ENCODE measurements around the gene OR9Q1.
"Not testable (repeated sequence)": the region's sequence is repeated elsewhere in the genome, so short reads cannot be mapped to it uniquely, and the experiment has no call there.

The OR9Q1 gene, protein sequence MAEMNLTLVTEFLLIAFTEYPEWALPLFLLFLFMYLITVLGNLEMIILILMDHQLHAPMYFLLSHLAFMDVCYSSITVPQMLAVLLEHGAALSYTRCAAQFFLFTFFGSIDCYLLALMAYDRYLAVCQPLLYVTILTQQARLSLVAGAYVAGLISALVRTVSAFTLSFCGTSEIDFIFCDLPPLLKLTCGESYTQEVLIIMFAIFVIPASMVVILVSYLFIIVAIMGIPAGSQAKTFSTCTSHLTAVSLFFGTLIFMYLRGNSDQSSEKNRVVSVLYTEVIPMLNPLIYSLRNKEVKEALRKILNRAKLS

DNA sequence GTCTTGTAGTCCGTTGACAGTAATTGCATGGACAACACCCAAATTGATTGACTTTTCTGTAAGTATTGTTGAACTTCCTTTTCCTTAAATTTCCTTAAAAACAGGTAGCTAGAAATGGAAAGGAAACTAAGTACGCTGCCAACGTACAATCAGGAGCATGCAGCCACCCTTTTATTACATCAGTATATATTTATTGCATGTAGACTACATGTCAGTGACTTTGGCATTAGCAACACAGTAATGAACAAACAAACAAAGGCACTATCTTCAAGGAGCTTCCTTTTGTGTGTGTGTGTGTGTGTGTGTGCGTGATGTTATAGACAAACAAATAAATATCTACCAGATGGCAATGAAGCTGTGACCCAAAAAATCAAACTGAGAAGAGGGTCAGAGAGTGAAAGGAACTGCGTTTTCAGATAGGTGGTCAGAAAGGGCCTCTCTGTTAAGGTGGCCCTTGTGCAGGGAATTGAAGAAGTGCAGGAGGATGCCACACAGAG, at the start of gene OR9Q1:
TSS of gene OR9Q1 (plus strand) at position 447 of the 497 bp plus-strand sequence. CDS start 155,564 bp downstream, outside the sequence.
- DNase-seq (ENCODE audit: low spot score) = no peak

DNA sequence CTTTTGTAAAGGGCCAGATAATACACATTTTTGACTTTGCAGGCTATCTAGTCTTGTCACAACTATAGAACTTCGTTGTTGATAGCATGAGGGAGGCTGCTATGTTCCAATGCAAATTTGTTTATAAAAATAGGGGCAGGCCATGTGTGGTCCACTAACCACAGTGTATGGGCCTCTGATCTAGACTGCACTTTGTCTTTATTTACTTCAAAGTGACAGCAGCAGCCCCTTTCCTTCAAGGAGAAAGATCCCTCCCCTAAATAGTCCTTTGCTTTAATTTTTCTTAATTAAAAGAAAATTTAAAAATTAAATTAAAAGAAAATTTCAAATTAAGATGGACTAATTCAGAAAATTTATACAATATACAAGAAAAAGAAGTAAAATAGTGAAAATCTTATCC, 49.5 kb upstream of the OR9Q1 start:
- DNase-seq (ENCODE audit: low spot score) = no peak

DNA sequence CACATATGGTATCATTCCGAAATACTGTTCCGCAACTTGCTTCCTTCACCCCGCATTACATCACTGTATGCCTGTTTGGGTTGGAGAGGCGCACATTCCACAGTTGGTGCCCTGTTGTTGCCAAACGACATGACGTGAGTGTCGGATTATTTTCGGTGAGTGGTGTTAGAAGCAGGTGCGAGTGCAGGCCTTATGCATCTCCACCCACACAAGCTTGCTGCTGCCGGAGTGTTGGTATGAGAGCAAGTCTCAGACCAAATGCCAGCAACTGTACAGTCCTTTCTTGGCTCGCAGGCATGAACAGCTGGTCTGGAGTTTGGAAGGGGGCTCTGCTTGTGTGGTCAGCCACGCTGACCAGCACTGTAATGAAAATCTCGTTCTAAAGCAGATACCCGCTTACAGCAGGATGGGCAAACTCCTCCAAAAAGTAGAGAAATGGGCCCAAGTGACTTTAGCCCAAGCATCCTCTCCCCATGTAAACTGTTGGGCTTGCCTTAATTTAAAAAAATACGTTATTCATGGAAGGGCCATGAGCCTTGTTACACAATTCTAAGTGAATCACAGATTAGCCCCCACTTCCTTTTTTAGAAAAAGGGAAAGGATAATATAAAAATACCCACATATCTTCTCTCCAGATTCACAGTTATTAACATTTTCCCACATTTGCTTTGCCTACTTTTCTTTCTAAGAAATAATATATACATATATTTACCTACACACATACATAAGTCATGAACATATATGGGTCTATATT, 48.7 kb upstream of the OR9Q1 start:
- no peak for DNase-seq (ENCODE audit: low spot score)

DNA sequence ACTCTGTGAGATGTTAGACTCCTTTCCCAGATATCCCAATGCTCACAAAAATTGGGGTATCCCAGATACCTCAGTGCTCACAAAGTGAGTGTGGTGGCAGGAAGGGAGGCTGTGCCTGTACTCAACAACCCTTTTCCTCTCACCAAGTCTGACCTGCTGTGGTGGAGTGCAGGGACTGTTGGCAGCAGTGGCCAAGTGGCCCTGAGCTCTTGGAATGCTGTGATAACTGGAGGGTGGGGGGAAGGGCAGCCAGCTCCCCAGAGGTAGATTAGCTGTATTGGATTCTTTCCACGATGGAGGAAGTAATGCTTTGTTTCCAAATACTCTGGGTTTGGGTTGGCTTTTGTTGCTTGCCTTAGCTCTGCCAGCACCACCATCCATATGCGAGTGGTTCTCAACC, 46.0 kb upstream of the OR9Q1 start:
- no peak for DNase-seq (ENCODE audit: low spot score)

DNA sequence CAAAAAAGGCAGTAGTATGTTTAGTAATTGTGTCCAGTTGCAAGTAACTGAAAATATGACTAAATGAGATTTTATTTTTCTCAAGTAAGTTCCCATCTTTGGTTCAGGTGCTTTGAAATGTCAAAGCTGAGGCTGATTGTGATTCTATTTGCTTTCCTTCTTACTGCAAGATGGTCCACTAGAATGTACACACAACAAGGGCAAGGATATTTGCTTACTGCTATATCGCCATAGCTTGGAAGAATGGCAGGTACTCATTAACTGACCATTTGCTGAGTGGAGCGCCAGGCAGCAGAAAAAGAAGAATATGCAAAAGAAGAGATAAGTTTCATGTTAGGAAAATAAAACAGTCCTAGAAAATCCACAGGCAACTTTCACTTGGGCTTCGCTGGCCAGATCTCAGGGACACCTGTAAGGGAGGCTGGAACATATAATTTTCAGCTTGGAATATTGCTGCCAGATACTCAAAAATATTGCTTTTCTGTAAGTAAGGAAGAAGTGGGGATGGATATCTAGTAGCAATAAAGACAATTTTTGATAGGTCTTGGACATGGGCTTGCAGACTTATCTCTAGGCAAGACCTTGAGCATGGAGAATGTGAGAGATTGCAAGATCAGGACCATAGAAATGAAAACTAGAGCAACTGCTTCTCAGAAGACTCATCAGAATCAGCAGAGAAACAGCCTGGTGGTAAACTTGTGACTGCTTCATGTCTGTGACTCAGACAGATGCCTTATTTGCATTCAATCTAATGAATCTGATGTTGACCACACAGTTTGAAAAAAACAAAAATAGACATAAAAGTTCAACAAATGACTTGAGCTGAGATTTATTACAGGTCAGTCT, 44.8 kb upstream of the OR9Q1 start:
- DNase-seq (ENCODE audit: low spot score) = no peak

DNA sequence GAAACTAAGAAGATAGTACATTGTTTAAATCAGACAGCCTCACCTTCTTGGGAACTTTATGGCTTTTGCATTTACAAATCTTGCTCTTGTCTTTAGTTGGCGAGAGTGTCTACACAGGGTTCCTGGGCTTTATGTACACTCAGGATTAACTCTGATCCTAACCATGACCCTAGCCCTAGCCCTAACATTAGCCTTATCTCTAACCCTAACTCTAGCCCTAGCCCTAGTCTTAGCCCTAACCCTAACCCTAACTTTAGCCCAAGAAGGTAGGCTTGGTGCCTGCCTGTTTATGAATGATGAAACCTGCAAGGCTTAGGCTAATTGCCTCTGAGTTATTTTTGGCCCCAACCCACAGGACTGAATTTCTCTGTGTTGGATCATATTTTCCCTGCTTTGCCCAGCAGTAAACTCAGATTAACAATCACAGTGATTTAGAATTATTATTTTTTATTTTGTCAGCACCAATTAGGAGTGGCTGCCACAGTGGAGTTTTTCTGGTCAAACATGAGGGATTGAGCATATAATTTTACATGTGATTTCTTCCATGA, 44.1 kb upstream of the OR9Q1 start:
- DNase-seq (ENCODE audit: low spot score) = no peak

DNA sequence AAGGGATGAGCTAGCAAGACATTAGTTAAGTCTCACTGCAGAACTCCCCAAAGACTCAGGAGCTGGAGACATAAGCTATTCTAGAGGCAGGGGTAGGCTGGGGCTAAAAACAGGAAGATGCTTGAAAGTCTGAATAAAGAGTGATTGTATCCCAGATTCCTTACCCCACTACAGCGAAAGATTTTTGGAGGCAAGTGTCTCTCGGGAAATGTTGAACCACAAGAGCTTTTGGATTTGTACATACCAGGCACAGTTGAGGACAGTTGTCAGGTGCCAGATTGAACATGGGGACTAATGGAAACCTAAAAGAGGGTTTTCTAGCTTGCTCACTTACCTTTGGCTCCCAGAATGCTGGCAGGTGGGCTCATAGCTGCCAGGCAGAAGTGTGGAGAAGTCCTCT, 43.5 kb upstream of the OR9Q1 start:
- DNase-seq (ENCODE audit: low spot score) = no peak

DNA sequence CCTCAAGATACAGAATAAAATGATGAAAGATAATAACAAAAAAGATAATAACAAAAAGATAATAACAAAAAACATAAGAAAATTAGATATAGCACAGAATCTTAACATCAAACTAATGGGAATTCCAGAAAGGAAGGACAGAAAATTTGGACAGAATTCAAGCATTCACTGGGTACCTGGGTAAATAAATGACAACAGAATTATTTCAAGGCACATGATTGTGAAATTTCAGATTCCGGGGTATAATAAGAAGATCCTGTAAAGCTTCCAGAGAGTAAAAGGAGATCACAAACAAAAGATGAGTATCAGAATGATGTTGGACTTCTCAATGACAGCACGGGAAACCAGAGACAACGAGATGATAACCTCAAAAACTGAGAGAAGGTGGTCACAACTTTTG, 42.1 kb upstream of the OR9Q1 start:
- no peak for DNase-seq (ENCODE audit: low spot score)

DNA sequence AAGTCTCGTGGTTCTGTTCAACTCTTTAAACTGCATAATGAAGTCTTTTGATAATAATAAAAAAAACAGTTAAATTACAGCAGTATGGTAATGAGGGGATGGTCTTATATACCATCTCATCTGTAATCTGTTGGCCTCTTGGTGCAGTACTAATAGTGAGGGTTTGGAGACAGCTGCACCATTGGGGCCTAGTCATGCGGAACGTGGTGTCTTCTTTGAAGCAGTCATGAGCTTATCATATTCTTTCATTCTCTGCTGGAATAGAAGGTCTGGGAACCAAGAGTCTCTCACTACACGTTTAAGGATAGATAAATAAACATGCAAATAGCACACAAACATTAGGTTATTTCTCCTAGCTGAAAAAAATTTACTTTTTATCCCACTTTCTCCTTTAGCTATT, 40.9 kb upstream of the OR9Q1 start:
- no peak for DNase-seq (ENCODE audit: low spot score)

DNA sequence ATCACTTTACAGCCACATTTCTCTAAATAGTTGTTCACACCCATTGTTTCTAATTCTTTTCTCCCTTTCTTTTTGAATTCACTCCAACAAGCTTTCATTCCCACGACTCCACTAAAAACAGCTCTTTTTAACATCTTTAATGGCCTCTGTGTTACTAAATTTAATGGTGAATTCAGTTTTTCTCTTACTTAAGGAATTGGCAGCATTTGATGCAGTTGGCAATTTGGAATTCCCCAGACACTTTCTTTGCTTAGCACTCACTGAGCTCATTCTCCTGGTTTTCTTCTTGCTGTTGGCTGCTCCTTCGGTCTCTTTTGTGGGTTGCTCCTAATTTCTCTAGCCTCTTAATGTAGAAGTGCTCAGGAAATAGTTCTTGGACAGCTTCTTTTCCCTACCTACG, 40.5 kb upstream of the OR9Q1 start:
- peak; percentile 41 for DNase-seq (ENCODE audit: low spot score)

DNA sequence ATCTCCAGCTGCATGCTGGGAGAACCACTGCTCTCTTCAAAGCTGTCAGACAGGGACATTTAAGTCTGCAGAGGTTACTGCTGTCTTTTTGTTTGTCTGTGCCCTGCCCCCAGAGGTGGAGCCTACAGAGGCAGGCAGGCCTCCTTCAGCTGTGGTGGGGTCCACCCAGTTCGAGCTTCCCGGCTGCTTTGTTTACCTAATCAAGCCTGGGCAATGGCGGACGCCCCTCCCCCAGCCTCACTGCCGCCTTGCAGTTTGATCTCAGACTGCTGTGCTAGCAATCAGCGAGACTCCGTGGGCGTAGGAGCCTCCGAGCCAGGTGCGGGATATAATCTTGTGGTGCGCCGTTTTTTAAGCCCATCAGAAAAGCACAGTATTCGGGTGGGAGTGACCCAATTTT, 24.2 kb upstream of the OR9Q1 start:
- not testable (repeated sequence) for DNase-seq (ENCODE audit: low spot score)

DNA sequence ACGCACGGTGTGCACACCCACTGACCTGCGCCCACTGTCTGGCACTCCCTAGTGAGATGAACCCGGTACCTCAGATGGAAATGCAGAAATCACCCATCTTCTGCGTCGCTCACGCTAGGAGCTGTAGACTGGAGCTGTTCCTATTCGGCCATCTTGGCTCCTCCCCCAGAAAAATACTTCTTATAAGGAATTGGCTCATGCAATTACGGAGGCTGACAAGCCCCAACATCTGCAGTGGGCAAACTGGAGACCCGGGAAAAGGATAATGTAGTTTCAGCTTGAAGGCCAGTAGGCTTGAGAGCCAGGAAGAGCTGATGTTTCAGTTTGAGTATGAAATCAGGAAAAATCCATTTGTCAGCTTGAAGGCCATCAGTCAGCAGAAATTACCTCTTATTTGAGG, 23.7 kb upstream of the OR9Q1 start:
- not testable (repeated sequence) for DNase-seq (ENCODE audit: low spot score)

DNA sequence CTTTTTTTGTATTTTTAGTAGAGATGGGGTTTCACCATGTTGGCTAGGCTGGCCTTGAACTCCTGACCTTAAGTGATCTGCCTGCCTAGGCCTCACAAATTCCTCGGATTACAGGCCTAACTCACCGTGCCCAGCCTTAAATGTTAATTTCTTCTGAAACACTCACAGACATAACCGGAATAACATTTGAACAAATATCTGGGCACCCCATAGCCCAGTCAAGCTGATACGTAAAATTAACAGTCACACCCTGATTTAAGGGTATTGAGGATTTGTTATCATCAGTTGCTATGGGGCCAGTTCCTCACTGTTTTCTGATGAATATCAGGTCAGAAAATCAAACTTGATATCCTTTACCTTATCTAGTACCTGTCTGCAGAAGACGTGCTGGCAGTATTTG, 23.0 kb upstream of the OR9Q1 start:
- DNase-seq (ENCODE audit: low spot score) = no peak

DNA sequence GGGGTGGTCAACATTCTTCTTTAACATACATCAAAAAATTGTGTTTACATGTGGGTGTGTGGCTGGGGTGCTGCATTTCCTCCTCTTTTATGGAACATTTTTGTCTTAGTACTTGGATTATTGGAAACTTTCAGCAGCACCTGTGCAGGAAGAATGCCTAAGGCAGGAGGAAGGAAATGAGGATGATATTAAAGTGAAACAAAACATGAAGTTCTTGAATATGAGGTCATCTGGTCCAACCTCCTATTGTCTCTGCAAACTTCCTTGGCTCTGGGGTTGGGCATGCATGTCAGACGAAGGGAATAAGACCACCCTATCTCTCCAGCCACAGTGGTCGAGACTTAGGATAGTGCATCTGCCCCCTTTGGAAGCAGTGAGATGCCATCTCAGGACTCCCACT, 20.6 kb upstream of the OR9Q1 start:
- no peak for DNase-seq (ENCODE audit: low spot score)

DNA sequence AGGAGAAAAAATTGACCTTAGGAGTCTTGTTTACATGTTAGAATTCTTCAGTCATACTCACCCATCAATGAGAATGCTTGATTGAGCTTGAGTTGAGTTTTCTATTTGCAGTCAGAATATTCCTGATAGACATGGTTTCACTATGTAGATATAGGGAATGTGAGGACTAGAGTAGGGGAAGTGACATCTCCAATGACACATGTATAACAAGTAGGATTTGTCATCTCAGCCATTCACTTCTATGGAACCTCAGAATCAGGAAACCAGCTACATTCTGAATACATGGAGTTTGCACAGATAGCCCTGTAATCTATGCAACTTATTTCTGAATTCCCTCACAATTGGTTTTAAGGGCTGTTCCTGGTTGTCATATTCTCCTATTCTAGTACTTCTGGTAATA, 20.1 kb upstream of the OR9Q1 start:
- no peak for DNase-seq (ENCODE audit: low spot score)

DNA sequence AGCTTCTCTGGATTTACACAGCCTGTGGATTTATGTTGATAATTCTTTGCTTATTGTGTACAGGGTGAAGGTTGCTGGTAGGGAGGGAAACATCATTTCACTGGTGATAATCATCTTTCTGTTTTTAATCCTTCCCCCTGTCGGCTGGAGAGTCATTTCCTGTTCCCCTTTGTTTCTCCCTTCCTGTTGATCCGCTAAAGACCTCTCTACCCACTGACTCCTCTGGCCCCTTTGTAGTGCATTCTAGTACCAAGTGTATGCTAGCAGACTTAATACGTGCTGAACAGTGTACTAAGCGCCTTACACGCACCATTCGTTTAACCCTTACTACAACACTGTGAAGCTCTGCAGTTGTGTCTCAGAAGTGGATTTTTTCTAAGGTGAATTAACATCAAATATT, 19.0 kb upstream of the OR9Q1 start:
- DNase-seq (ENCODE audit: low spot score) = no peak

DNA sequence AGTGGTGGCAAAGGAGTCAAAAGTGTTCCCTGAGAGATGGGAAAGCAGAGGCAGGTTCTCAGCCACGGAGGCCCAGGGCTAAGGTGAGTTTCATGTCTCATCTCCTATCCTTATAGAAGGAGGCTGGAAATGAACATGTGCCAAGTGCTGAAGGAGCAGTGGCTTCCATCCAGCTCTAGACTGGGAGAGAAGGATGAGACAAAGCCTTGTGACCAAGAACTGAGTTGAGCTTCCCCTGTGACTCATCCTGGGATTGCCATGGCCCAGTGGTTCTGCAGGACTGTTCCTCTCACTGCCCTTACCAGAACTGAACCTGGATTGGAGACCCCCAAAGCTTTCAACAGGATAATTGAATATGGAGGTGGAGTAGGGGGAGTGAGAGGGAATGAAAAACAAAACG, 16.7 kb upstream of the OR9Q1 start:
- DNase-seq (ENCODE audit: low spot score) = no peak

DNA sequence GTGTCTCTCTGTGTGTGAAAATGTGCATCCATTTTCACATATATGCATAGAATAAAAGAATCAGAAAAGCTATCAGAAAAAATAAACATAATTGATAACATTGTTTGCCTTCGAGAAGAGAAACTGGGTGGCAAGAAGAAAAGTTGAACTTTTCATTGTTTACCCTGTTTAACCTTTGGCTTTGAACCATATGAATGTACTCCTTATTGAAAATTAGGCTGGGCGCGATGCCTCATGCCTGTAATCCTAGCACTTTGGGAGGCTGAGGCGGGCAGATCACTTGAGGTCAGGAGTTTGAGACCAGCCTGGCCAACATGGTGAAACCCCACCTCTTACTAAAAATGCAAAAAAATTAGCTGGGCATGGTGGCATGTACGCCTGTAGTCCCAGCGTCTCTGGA, 11.9 kb upstream of the OR9Q1 start:
- DNase-seq (ENCODE audit: low spot score) = no peak

DNA sequence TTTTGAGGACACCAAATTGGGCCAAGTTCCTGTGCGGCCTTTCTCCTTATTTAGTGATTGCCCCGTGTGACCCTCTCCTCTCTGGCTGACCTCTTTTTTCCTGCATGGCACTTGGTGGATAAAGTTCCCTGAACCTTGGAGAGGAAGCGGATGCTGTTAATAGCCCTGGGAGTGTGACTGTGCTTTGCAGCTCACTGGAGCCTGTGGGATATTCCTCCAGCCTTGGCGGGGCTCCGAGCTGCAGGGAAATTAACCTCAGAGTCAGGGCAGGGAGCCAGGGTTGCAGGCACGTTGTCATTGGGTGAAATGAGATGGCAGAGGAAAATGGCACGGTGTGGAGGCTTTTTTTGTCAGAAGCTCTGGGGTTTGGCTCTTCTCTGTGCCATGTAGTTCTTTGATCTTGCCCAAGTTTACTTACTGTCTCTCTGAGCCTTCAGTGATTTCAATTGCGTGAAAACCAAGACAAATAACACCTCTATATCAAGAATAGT, 965 bp downstream of the OR9Q1 start:
- no peak for DNase-seq (ENCODE audit: low spot score)

DNA sequence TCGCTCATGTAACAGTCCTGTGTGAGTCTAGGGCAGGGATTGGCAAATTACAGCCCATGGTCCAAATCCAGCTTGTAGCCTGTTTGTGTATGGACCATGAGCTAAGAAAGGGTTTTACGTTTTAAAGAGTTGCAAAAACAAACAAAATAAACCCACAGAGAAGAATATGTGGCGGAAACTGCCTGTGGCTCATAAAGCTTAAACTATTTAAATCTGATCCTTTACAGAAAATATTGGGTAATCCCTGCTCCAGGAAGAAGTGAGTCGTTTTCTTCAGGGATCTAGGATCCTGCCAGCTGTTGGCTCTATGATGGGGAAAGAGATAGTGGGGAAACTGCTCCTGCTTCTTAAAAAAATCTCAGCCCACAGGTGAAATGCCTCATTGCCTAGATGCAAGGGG, 3.7 kb downstream of the OR9Q1 start:
- no peak for DNase-seq (ENCODE audit: low spot score)

DNA sequence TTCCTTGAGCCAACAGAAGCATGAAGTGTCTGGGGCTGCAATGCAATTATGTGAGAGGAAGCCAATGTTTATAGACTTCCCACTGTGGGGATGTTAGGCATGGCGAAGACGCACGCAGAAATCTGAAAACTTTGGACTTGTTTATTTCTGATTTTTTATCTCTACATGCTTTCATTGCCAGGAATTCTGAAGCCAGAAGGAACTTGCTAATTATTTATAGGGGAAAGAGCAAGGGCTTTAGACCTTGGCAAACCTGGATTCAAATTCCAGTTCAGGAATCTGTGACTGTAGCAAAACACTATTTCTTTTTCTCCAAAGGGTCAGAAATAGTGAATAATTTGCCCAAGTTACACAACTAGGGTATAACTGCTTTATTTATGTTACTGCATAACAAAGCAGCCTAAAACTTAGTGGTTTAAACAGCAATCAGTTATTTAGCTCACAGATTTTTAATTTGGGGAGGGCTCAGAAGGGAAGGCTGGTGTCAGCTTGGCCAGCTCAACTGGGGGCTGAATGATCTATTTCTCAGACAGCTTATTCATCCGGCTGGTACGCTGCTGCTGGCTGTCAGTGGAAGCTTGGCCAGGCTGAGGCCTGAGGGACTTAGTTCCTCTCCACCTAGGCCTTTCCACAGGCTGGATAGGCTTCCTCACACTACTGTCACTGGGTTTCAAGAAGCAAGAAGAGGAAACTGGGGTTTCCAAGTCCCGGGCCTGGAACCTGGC, 5.2 kb downstream of the OR9Q1 start:
- DNase-seq (ENCODE audit: low spot score) = peak; percentile 31
